Common myeloid progenitor, CD34-positive (primary cell): ENCODE results near the gene B4GALNT4.
"Not testable (repeated sequence)": the region's sequence is repeated elsewhere in the genome, so short reads cannot be mapped to it uniquely, and the experiment has no call there.

Experiments
- CTCF ChIA-PET: fragments of 350-600 bp; sonication (Branson Sonifier 250); formaldehyde crosslinking; loops from one replicate; lab custom pipeline; 2021; ENCODE audit warnings: antibody characterized with exemption; lab: Charles Lee
- POLR2A ChIA-PET: fragments of 350-600 bp; sonication (Branson Sonifier 250); formaldehyde crosslinking; loops from one replicate; lab custom pipeline; 2021; ENCODE audit warnings: antibody characterized with exemption; lab: Charles Lee
- DNase-seq, 3 donors: peaks; one replicate each; pipeline versions ENCODE4 v3.0.0 to v3.0.0-alpha.2; 2013
- H3K27ac ChIP-seq, 2 experiments: 1 replicate in 1 of 2; 2 replicates in 1 of 2; pipeline ENCODE4 v1.7.0; 2013; ENCODE audit warnings: inconsistent platforms in 2 of 2, low read length in 2 of 2, mild to moderate bottlenecking in 2 of 2, low read depth in 1 of 2, moderate library complexity in 1 of 2; ENCODE audit not compliant: severe bottlenecking in 2 of 2, insufficient read depth in 1 of 2, poor library complexity in 1 of 2
- H3K27me3 ChIP-seq, 5 experiments: replicated peaks in 2 of 5; 1 replicate in 3 of 5; 2 replicates in 2 of 5; pipeline versions ENCODE4 v1.6.1 to v1.7.0; 2013; ENCODE audit warnings: low read length in 4 of 5, mild to moderate bottlenecking in 2 of 5, moderate library complexity in 2 of 5, inconsistent platforms in 1 of 5; ENCODE audit not compliant: insufficient read depth in 5 of 5, control insufficient read depth in 4 of 5
- H3K36me3 ChIP-seq, 4 experiments: 1 replicate in 2 of 4; 2 replicates in 2 of 4; pipeline versions ENCODE4 v1.6.1 to v1.7.0; 2013; ENCODE audit warnings: low read length in 3 of 4, control low read depth in 1 of 4, mild to moderate bottlenecking in 1 of 4; ENCODE audit not compliant: control insufficient read depth in 4 of 4, insufficient read depth in 4 of 4
- H3K4me1 ChIP-seq, 4 experiments: 1 replicate in 3 of 4; 2 replicates in 1 of 4; pipeline versions ENCODE4 v1.6.1 to v1.7.1; 2013; ENCODE audit warnings: low read length in 3 of 4, mild to moderate bottlenecking in 3 of 4, control low read depth in 1 of 4, inconsistent platforms in 1 of 4, moderate library complexity in 1 of 4; ENCODE audit not compliant: control insufficient read depth in 4 of 4, insufficient read depth in 4 of 4; ENCODE audit errors: control extremely low read depth in 1 of 4
- H3K4me3 ChIP-seq, 7 experiments: 1 replicate in 4 of 7; 2 replicates in 3 of 7; pipeline versions ENCODE4 v1.5.1 to v1.7.0; 2013; ENCODE audit warnings: mild to moderate bottlenecking in 7 of 7, low read length in 6 of 7, moderate library complexity in 6 of 7, inconsistent platforms in 2 of 7, low read depth in 2 of 7, control low read depth in 1 of 7; ENCODE audit not compliant: insufficient read depth in 4 of 7, control insufficient read depth in 1 of 7; ENCODE audit errors: extremely low read depth in 1 of 7
- H3K9me3 ChIP-seq, 5 experiments: 1 replicate in 4 of 5; 2 replicates in 1 of 5; pipeline versions ENCODE4 v1.6.1 to v1.7.1; 2013; ENCODE audit warnings: low read length in 4 of 5, mild to moderate bottlenecking in 2 of 5, inconsistent platforms in 1 of 5, low read depth in 1 of 5, moderate library complexity in 1 of 5; ENCODE audit not compliant: control insufficient read depth in 4 of 5, insufficient read depth in 2 of 5; ENCODE audit errors: control extremely low read depth in 1 of 5
- WGBS: methylation state at CpG from one replicate; pipeline ENCODE4 v1.1.5; 2013; ENCODE audit not compliant: insufficient coverage; 5-methylcytosine and 5-hydroxymethylcytosine counted together

The B4GALNT4 gene

DNA sequence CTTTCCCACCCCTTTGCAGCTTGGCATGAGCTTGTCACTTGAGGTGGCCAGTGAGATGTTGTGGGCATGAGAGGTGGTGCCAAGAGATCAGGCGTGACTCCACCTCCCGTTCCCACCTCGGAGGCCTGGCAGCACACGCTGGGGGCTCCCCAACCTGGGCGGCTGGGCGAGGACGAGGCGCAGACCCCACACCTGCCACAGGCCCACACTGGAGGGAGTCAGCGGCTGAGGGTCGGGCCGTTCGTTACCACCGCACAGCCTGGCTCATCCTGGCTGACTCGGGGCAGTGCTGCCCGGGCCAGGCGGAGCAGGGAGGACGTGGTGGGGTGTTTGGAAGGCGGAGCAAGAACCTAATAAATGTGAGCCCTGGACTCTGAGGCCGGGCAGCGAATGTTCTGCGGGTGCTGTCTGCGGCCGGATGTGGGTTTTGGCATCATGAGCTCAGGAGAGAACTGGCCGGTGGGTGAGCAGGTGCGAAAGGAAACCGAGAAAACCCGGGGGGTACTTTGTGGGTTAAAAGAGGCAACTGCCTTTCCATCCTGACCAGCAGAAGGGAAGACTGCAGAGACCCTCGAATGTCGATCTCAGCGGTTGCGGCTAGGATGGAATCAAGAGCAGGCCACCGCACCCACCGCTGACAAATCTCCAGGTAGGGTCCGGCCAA, 38.5 kb upstream of the B4GALNT4 start:
- Histone ChIP-seq H3K4me3 (no peak overlapping the region), H3K4me1 (peaks cover 2 to 73% (median 36%) of the 10 kb centered on the region in 4 experiments), H3K36me3 (no peaks in the 10 kb centered on the region), H3K27ac (peak overlapping the region in 1 of 2 experiments; percentile 70), H3K9me3 (peaks cover 0 to 5% (median 0%) of the 10 kb centered on the region in 5 experiments), H3K27me3 (no peaks in the 10 kb centered on the region)
- 86% methylated on average over 31 of the region's 34 CpGs for WGBS
- ChIA-PET CTCF (interaction anchor here (0.9 to 2.2 kb wide), 3 partner anchors 9 to 24 kb away, joined by 4 to 16 read pairs (median 6); partner anchors contain the start of gene IFITM3), POLR2A (no interaction called here)
- DNase-seq: no peak

DNA sequence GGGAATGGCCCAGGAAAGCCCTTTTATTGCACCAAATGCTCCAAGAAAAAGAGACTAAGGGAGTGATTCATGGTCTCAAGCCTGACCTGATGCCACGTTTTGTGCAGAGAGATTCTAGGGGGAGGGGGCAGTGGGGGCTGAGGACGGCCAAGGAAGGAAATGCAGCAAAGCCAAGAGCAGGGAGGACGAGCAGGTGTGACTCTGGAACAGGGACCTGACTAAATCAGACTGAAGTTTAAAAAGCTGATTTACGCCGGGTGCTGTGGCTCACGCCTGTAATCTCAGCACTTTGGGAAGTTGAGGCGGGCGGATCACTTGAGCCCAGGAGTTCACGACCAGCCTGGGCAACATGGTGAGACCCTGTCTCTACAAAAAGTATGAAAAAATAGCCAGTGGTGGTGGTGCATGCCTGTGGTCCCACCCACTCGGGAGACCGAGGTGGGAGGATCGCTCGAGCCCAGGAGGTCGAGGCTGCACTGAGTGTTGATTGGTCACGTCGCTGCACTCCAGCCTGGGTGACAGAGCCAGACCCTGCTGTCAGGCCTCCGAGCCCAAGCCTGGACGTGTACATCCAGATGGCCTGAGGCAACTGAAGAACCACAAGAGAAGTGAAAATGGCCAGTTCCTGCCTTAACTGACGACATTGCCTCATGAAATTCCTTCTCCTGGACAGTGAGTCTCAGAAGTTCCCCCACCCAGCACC, 37.8 kb upstream of the B4GALNT4 start:
- Histone ChIP-seq H3K27ac (no peak overlapping the region), H3K36me3 (no peaks in the 10 kb centered on the region), H3K27me3 (no peaks in the 10 kb centered on the region), H3K9me3 (peaks cover 0 to 5% (median 0%) of the 10 kb centered on the region in 5 experiments), H3K4me1 (peaks cover 8 to 73% (median 38%) of the 10 kb centered on the region in 4 experiments), H3K4me3 (no peak overlapping the region)
- 92% methylated on average over 17 of the region's 19 CpGs for WGBS
- DNase-seq: no peak
- POLR2A ChIA-PET: no interaction called here
- CTCF ChIA-PET: interaction anchor here (2.2 kb wide), 1 partner anchor 23 kb away, joined by 4 read pairs; no protein-coding TSS in a partner anchor

DNA sequence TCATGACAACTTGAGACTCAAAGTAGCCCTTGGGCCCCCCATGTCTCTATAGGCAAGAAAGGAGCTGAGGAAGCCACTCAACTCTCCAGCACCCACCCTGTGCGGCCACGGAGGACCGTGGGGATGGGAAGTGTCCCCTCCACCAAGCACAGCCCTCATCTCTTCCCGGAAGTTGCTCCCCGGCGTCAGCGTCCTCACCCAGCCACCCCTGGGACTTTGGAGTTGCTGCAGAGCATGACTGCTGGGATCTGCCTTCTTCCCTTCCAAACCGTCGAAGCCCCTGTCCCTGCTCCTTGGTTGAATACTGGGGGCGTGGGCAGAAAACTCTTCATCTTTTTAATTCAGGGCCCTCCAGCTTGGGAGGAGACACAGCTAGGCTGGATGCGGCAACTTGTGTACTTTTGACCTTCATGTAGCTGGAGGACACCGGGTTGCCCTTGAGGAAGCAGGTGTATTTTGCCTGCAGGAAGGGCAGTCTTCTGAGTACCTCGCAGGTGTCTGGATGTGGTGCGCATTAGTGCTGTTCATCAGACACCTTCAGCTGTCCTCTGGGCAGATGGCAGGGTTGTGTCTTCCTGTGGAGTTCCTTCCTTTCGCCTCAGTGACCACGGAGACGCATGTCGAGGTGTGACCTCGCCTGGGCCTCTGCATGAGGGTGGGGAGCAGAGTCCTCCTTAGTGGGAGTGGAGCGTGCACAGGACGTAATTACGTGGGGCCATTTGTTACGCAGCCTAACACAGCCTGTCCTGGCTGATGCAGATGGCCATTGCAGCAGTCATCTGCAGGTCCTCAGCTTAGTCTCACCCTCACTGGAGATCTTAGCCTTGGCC, 36.4 kb upstream of the B4GALNT4 start:
- H3K4me1 ChIP-seq: peaks cover 8 to 72% (median 34%) of the 10 kb centered on the region in 4 experiments
- ChIA-PET CTCF (interaction anchor here (1.0 to 2.2 kb wide), 4 partner anchors 16 to 27 kb away, joined by 3 to 4 read pairs (median 4); no protein-coding TSS in a partner anchor), POLR2A (no interaction called here)
- WGBS: 92% methylated on average over 19 of the region's 23 CpGs
- H3K27me3 ChIP-seq: no peaks in the 10 kb centered on the region
- H3K36me3 ChIP-seq: no peaks in the 10 kb centered on the region
- no peak overlapping the region for H3K4me3 ChIP-seq
- H3K27ac ChIP-seq: no peak overlapping the region
- no peak for DNase-seq
- H3K9me3 ChIP-seq: peaks cover 0 to 5% (median 0%) of the 10 kb centered on the region in 5 experiments

DNA sequence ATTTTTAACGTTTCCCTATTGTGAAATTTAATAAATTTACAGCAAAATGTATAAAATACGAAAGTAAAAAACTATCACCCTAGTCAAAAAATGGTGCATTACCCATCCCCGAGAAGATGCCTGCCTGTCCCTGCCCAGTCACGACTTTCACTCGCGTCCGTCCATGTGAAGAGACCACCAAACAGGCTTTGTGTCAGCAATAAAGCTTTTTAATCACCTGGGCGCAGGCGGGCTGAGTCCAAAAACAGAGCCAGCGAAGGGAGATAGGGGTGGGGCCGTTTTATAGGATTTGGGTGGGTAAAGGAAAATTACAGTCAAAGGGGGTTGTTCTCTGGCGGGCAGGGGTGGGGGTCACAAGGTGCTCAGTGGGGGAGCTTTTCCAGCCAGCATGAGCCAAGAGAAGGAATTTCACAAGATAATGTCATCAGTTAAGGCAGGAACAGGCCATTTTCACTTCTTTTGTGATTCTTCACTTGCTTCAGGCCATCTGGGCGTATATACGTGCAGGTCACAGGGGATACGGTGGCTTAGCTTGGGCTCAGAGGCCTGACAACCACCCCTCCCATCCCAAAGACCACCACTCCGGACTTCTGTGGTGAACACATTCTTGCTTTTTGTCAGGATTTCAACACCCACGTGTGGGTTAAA, 35.6 kb upstream of the B4GALNT4 start:
- H3K36me3 ChIP-seq, H3K27ac ChIP-seq, H3K27me3 ChIP-seq, H3K4me3 ChIP-seq, H3K9me3 ChIP-seq, POLR2A ChIA-PET, DNase-seq: not testable (repeated sequence)
- CTCF ChIA-PET: interaction anchor here (0.7 to 1.5 kb wide), 4 partner anchors 15 to 28 kb away, joined by 3 to 4 read pairs (median 4); no protein-coding TSS in a partner anchor
- H3K4me1 ChIP-seq: peaks cover 8 to 65% (median 33%) of the 10 kb centered on the region in 4 experiments
- 93% methylated on average over 15 of the region's 17 CpGs for WGBS

DNA sequence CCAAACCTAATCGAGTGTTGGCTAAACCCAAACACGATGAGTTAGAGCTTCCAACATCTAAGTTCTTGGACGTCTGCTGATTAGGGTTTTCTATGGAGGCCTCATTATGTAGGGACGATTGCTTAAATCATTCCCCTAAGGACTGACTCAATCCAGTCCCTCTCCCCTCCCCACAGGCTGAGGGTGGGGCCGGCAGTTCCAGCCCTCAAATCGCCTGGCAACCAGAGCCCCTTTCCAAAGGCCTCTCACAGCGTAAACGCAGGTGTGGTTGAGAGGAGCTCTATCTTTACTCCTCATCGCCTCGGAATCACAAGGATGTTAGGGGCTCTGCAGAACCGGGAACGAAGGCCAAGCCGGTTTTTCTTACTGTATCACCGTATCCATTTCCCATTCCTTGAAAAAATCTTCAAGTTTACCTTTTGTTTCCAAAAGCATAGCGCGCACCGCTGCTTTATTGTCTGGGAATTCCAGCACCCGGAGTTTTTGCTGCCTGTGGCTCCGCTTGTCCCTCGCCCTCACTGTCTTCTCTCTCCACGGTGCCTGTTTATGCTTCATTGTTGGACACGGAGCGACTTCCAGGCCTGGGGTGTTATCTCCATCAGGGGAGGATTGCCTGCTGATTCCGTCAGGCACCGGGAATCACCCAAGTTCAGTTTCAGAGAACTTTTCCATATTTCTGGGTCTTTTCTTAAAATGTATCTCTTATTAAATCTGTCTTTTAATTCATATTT, 34.9 kb upstream of the B4GALNT4 start:
- Histone ChIP-seq H3K4me1 (peaks cover 8 to 61% (median 31%) of the 10 kb centered on the region in 4 experiments), H3K27me3 (no peaks in the 10 kb centered on the region), H3K27ac (no peak overlapping the region), H3K36me3 (no peaks in the 10 kb centered on the region), H3K4me3 (no peak overlapping the region), H3K9me3 (peaks cover 0 to 5% (median 0%) of the 10 kb centered on the region in 5 experiments)
- WGBS: 90% methylated on average over 19 of the region's 25 CpGs
- ChIA-PET CTCF (interaction anchor here (0.7 to 2.0 kb wide), 3 partner anchors 14 to 16 kb away, joined by 3 to 9 read pairs (median 4); no protein-coding TSS in a partner anchor), POLR2A (no interaction called here)
- DNase-seq: no peak
